NCI-H1930 (cell line): ENCODE results near the gene ELAVL1.
"Not testable (repeated sequence)": the region's sequence is repeated elsewhere in the genome, so short reads cannot be mapped to it uniquely, and the experiment has no call there.

ENCODE experiments used
- DNase-seq, 2 experiments: peaks; one replicate each; lab custom pipeline; 2025; lab: John Stamatoyannopoulos, UW

Gene ELAVL1

DNA sequence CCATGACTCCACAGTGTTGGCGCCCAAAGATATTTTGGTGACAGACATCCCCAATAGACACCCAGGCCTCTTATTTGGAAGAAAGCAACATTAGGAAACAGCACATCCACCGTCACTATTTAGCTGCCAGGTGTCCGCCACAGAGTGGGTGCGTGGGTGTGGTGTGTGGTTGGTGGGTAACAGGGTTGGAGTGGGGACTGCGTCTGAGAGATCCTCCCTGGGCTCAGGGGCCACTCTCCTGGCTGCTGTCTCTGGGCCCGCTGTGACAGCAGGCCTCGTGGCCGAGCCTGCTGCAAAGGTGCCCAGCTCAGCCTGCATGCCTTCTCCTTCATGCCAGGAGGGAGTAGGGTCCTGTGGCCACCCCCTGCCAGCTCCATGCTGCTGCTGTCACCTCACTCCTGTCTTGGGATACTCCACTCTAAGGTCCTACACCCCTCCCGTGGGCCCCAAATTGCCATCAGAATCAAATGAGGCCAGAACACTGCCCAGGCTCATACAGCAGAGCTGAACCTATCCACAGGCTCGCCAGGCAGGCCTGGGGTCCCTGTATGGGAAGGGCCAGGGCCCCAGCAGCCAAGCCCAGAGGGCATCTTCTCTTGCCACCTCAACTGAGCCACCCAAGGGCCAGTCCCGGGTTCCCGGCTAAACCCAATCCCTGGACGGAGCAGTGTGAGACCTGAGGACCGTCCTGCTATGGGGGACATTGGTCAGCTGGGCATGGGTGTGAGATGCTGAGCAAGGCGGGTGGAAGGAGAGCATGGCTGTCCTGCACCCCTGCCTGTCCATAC lies 37.2 kb downstream of the ELAVL1 start:
- DNase-seq, result no peak

DNA sequence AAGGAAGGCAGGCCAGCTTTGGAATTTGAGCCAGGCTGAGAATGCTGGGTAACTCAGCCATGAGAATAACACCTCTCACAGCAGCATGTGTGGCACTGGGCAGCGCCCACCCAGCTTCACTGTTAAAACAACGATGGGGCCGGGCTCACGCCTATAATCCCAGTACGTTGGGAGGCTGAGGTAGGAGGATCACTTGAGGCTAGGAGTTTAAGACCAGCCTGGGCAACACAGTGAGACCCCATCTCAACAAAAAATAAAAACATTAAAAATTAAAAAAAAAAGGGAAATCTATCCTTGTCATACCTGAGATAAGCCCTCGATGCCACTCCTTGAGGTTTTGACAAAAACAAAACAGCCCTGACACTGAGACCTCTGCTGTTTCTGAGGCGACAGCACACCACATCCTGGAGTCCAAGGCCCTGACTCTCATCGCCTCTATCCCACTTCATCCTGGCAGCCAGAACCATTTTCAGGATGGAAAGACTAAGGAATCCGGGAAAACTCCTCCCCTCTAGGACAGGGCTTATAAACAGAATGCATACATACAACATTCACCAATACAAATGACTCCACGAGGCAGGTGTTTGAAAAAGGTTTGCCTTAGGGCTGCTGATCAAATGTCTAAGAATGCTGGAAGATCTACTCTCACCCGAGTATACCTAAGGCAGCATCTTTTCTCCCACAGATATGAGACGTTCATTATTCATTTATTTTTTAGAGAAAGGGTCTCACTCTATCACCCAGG lies 39.3 kb downstream of the ELAVL1 start:
- no peak for DNase-seq

DNA sequence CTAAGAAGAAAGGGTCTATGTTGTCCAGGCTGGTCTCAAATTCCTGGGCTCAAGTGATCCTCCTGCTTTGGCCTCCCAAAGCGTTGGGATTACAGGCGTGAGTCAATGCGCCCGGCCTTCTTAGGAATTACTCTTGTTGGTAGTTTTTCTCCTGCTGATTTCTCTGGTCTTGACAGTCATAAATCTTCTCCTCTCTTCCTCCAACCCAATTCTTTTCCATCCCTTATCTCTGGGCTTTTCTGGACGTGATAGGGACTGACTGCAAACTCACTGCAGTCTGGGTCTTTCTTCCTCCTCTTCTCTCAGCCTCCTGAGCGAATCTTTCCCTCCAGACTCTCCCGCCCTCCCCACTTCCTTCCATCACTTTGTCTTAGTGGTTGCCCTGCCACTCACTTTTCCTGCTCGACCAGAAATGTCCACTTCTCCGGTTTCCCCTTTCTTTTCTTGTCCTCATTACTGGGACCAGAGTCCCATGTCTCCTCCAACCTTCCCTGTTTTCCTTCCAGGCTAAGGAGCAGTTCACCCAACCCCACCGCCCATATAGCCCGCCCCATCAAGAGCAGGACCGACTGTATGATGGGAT lies 40.1 kb downstream of the ELAVL1 start:
- DNase-seq, result no peak

DNA sequence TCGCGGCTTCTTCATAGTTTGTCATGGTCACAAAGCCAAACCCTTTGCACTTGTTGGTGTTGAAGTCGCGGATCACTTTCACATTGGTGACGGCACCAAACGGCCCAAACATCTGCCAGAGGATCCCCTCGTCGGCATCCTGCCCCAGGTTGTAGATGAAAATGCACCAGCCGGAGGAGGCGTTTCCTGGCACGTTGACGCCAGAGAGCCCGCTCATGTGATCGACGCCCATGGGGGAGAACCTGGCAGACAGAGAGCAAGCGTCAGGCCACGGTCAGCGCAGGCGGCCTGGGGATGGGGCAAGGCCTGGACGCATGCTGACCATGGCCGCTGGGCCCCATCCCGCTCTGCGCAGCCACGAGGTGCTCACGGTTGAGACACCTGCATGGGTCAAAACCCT lies 41.9 kb downstream of the ELAVL1 start:
- no peak for DNase-seq

DNA sequence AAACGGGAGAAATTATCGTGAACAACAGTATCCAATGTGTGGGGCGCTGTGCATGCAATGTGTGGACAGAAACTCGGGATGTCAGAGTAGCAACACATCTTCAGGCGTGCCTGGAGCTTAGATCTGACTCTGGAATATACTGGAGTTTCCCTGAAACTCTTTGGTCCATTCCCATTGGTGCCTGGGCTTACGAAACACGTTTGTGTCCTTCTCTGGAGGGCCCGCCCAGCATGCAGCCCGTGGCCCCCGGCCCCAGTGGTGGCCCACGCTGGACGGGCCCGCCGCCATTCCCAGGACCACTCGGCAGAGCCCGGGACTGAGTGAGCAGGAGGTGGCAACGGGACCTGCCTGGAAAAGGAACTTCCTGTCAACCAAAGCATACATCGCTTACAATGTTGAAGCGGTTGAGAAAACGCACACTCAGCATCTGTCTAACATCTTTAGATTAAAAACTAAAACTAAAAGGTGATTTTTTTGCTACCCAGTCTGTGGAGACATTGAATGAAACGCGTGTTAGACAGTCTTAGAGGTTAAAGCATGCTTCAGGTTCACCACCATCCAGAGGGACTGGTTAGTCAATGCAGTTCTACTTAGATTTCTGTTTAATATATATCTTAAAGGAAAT lies 42.7 kb downstream of the ELAVL1 start:
- no peak for DNase-seq

DNA sequence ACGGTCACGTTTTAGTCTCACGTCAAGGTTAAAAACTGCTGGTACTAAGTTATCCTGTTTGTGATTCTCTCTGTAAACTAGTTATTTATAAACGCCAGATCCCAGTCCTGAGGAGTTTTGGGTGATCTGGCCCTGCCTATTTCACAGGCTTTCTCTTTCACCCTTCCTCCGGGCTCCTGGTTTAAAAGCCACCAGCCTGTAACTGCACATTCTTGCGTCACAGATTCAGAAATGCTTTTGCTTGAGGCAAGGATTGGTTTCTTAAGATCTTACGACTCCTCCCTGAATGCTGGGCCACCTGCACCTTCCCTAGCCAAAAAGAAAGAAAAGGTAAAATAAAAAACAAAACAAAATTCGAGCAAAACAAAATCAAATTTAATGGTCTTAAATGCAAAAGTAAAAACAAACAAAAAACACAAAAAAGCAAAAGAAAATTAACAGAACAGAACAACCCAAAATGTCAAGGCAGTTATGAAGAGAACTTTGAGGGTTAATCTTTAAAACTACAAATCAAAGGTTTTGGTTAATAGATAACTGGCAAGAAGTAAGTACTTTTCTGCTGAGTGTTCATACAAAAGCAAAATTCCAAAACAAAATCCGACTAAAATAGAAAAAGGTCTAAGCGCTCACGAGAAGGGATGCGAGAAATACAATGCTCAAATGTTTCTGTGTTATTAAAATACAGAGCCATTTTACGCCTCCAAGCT lies 43.4 kb downstream of the ELAVL1 start:
- no peak for DNase-seq

DNA sequence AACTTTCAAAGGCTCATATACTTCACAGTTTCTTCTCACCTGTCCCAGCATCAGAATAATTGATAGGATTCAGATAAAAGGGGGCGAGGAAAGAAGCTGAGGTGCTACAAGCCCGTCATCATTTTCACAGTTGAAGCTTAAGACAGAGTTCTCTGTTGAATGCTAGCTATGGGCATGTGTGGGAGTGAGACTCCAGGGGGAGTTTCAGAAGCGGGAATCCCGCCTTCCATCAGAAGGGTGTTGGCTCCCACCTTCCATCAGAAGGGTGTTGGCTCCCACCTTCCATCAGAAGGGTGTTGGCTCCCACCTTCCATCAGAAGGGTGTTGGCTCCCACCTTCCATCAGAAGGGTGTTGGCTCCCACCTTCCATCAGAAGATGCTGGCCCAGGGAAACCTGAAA lies 44.4 kb downstream of the ELAVL1 start:
- not testable (repeated sequence) for DNase-seq

DNA sequence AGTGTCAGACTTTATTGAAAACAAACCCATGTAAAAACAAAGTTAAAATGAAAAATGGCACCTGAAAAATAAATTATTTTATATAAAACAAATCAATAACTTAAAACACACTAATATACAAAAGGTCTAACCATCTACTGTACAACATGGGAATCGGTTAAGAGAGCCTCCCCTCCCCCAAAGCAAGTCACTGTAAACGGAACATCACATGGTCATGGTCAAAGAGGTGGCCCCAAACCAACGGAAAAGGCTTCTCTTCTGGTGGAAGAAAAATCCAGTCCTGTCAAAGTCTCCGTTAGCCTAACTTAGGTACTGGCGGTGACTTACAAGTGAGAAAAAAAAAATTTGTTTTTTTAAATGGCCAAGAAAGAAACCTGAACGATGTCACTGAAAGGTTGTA lies 46.2 kb downstream of the ELAVL1 start:
- DNase-seq, result no peak

DNA sequence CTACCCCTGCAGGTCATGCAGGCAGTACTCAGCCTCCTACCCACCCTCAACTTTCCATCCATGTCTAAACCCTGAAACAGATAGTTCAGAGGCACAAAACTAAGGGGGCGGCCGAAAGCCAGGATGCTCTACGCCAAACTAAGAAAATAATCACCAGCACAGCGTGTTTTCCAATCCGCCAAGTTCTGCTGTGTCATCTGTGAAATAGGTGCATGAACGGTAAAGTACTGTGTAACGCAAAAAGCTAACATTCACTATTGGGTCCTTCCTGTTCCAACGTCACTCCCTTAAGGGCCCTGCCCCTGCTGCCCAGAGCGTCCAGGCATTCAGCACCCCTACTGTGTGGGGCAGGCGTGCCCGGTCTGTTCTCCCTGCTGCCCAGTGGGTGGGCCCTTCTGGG lies 49.7 kb downstream of the ELAVL1 start:
- no peak for DNase-seq

DNA sequence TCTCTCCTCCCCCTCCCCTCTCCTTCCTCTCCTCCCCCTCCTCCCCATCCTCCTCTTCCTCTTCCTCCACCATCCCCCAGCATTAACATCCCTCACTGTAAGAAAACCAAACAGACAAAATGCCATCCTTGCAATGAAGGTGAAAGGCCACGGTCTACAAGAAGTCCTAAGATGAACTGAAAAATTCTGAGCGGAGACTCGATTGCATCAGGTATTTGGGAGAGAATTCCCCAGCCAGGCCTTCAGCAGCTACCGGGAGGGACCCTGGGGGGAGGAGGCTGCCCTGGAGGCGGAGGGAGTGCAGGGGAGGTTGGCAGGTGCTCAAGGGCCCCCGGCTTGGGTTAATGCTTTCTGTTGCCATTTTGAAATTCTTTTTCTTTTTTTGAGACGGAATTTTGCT lies 51.9 kb downstream of the ELAVL1 start:
- DNase-seq, result no peak

DNA sequence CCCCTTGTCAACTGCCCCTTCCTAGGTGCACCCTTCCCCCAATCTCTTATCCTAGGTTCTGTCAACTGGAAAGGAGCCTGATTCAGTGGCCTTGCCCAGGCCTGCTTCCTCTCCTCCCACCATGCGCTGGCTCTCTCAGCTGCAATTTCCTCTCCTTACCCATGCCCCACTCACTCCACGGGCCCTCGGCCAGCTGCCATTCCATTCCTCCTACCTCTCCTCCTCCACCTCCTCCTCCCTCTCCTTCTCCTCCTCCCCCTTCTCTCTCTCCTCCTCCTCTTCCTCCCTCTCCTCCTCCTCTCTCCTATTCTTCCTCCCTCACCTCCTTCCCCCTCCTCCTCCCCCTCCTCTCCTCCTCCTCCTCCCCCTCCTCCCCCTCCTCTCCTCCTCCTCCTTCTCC lies 52.4 kb downstream of the ELAVL1 start:
- DNase-seq, result no peak

DNA sequence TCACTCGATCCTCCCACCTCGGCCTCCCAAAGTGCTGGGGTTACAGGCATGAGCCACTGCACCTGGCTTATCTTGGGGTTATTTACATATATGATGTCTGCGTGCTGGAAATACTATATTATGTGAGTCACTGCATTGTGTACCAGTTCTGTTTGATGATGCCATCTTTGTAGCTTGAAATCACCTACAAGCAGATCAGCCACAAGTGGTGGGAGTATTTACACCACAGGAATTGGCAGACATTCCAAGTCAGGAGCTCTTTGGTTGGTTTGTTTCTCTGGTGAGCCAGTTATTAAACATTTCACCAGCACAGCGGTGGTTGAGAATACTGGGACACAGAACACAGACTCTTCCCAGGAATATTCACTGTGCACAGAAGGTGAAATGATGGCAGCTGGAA lies 57.5 kb downstream of the ELAVL1 start:
- DNase-seq, result no peak

DNA sequence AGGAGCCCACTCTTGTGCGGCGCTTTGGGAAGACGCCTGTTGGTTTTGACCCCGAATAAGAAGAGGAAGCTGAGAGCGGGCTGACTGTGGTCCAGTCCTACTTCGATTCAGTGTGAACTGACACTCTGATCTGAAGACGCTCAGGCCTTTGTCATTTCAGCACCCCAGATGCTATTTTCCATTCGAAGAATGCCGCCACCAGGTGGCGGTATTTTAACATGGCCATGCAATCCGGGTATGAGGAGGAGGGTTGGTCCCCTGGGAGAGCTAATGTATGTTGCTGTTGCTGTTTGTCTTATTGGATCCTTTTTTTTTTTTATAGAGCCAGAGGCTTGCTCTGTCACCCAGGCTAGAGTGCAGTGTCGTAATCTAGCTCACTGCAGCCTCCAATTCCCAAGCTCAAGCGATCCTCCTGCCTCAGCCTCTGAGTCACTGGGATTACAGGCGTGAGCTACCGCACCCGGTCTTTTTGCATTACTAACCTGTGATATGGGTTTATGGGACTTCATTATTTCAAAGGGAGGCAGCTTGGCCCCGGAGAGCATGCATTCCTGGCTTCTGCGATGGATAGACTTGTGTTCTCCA lies 61.2 kb downstream of the ELAVL1 start:
- DNase-seq, result peak; percentile 76 to 83

DNA sequence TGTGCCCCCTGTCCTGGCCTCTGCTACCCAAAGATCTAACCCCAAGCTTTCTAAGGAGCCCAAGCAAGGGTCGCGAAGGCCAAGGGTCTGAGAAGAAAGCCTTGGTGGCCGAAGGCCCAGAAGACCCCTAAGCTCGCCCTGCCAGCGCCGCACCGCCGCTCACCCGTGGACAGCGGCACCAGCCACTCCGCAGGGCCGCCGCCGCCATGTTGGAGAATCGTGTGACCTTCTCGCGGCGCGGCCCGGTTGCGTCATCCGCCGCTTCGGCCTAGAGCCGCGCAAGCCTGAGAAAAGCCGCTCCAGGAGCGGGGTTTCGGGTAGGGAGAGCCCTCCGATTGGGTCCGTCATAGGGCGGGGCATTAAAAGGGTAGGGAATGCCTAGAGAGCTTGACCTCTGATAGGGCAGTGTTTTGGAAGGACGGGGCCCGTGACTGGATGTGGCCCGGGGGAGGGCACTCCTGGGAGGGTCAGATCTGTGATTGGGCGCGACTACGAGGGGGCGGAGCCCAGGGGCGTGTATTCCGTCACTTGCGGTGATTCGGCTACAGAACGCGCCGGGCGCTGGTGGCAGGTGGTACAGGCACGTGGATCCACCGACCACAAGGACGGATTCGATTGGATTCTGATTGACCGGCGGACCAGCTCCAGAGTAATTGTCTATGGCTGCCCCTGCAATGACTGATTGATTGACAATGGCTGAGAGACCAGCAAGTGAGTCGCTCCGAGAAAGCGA lies 61.8 kb downstream of the ELAVL1 start, which contains the start of gene TIMM44:
Gene TIMM44 (minus strand): TSS at position 223 of the 733 bp plus-strand sequence. CDS start 15 bp downstream, at position 208.
- DNase-seq, result peak; percentile 95 to 97

DNA sequence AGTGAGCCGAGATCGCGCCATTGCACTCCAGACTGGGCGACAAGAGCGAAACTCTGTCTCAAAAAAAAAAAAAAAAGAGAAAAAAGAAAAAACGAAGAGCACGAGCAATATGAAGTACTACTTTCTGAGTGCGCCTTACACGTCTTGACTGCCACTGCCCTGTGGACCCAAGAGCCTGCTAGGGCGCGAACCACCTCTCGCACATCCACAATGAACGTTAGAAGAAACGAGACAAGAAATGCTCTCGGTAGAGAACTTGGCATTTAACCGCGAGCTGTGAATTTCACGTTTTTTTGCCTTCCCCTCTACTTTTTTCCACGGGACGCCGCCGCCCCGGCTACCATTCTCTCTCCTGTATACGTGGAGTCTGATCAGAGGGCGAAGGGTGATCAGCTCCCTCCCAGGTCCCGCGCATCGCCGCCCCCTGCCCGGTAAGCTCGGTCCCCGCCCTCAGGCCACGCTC lies 62.4 kb downstream of the ELAVL1 start:
- no peak for DNase-seq

DNA sequence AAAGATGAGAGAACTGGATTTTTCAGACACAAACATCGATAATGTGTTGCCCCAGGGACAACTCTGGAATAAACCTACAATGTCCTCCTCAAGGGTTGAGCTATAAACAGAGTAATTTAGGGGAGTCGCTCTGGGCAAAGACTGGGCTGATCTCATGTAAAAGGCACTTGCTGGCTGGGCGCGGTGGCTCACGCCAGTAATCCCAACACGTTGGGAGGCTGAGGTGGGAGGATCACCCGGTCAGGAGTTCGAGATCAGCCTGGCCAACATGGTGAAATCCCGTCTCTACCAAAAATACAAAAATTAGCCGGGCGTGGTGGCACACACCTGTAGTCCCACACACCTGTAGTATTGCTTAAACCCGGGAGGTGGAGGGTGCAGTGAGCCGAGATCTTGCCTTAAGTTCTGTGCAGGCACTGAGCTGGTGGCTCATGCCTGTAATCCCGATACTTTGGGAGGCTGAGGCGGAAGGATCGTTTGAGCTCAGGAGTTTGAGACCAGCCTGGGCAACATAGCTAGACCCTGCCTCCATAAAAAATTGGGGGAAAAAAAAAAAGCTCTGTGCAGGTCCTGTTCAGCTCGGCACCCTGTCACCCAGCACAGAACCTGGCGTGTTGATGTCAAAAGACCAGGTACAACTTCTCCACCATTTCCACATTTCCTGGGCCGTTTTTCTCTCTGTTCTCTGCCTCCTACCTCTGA lies 63.4 kb downstream of the ELAVL1 start:
- DNase-seq, result no peak

DNA sequence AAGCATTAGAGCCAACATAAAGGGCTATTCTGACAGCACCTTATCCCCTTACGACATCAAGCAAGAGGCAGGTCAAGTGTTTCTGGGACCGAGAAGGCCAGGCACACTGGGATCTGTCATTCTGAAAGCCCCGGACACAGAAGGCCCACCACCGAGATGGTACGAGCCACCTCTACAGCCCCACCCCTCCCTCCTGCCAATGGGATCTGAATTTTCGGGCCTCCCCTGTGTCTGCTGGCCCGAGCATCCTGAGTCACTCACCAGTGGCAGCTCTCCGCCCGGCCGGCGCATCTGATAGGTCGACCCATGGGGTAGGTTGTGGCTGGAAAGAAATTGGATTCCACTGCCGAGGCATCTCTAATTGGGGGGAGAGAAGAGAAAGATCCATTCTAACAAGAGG lies 64.6 kb downstream of the ELAVL1 start:
- no peak for DNase-seq

DNA sequence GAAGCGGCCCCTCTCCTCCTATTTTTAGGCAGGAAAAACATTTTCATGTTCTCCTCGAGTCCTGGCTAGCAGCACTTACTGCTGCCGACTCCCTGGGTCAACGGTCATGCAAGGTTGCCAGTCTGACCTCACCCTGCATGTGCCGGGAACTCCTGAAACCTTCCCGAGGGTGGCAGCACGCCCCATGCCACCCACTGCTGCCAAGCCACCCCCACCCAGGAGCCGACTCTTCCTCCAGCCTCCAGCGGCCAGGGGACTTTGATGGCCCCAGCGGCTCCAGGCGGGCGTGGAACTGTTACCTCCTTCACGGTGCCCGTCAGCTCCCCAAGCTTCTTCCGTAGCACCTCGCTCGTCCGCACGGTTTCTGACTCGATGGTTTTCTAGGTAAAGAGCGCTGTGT lies 70.7 kb downstream of the ELAVL1 start:
- DNase-seq, result no peak

DNA sequence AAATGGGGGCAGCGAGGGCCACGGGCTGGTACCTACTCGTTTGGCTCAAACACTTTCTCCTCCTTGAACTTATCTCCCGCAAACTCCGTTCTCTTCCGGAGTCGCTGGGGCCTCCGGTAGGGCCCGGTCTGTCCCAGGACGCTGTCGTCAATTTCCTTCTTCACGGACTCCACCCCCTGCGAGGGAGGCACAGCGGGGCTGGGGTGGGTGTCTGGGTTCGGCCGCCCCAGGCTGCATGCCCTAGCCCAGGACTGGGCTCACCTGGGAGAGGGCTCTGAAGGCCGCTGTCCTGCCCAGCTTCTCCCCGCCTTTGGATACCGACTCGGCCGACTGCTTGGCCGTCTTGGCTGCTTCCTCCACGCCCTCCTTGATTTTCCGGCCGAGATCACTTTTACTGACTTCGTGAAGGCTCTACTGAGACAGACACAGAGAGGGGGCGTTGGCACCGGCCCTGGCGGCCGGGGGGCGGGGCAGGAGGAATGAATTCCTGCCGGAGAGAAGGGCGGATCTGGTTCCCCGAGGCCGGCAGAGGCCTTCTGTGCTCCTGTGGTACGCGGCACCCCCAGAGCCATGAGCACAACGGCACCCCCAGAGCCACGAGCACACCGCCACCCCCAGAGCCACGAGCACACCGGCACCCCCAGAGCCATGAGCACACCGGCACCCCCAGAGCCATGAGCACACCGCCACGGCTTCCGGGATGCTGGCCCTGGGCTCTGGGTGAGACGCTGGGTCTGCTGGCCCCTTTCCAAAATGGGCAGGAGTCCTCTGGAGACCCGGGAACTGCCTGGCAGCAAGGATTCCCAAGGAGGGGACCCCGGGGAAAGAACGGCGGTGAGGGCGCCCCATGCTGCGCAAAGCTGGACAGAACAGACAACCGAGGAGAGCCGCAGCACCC lies 71.4 kb downstream of the ELAVL1 start:
- no peak for DNase-seq
